Kidney (tissue), 14 donors: Measurements from ENCODE around the gene HTR6. TPM values are rescaled to one million over a fixed set of nuclear protein-coding genes. Genes with fewer than 3 reads are reported as not detected.

Experiments
- DNase-seq, 5 donors: peaks; one replicate each; pipeline ENCODE4 v3.0.0-alpha.2; 2013 to 2020
- FAIRE-seq: peaks from 2 replicates; lab custom pipeline; 2012; peaks lifted over from hg19 to GRCh38; lab: Jason Lieb, UNC
- H3K27ac ChIP-seq, 2 donors: one replicate each; pipeline ENCODE4 v1.7.0; 2013; ENCODE audit warnings: low read depth in 2 of 2, low read length in 2 of 2, inconsistent platforms in 1 of 2
- H3K27me3 ChIP-seq: one replicate; pipeline ENCODE4 v1.7.1; 2013; ENCODE audit warnings: low read length, inconsistent platforms; ENCODE audit not compliant: control insufficient read depth, insufficient read depth
- H3K36me3 ChIP-seq, 3 donors: one replicate each; pipeline versions ENCODE4 v1.7.0 to v1.7.1; 2013; ENCODE audit warnings: low read length in 3 of 3, control low read depth in 1 of 3, inconsistent platforms in 1 of 3; ENCODE audit not compliant: insufficient read depth in 3 of 3, control insufficient read depth in 2 of 3
- H3K4me1 ChIP-seq, 3 donors: one replicate each; pipeline versions ENCODE4 v1.7.0 to v1.7.1; 2013; ENCODE audit warnings: low read length in 3 of 3, inconsistent platforms in 1 of 3, low read depth in 1 of 3; ENCODE audit not compliant: control insufficient read depth in 2 of 3, insufficient read depth in 2 of 3
- H3K4me3 ChIP-seq, 3 donors: one replicate each; pipeline versions ENCODE4 v1.7.0 to v1.8.1; 2013; ENCODE audit warnings: low read length in 3 of 3, control low read depth in 1 of 3, inconsistent platforms in 1 of 3
- H3K9ac ChIP-seq, 3 donors: one replicate each; pipeline versions ENCODE4 v1.7.0 to v1.7.1; 2013; ENCODE audit warnings: low read length in 3 of 3, control low read depth in 1 of 3, inconsistent platforms in 1 of 3
- H3K9me3 ChIP-seq, 3 donors: one replicate each; pipeline versions ENCODE4 v1.7.0 to v1.7.1; 2013; ENCODE audit warnings: low read length in 3 of 3, control low read depth in 1 of 3, inconsistent platforms in 1 of 3; ENCODE audit not compliant: control insufficient read depth in 2 of 3, insufficient read depth in 1 of 3
- CTCF ChIP-seq: IDR thresholded peaks from 3 replicates; pipeline ENCODE4 v1.5.1; 2012; ENCODE audit warnings: mild to moderate bottlenecking, moderate library complexity, borderline replicate concordance; ENCODE audit not compliant: insufficient read depth; ENCODE audit errors: extremely low read depth
- intact Hi-C: fragments of 100-400 bp; cut with DNase I; formaldehyde crosslinking; loops from one replicate; pipeline ENCODE4 v1.11.1; 2022
- polyA plus RNA-seq: library from polyadenylated mRNA; stranded (reverse); fragments of 350-450 nt; fragmentation: Illumina TruSeq; extraction: RNeasy Lipid Tissue Mini Kit (QIAGEN cat#74804); gene quantifications from one replicate; pipeline ENCODE4 v1.2.3, GENCODE V29; 2014; ENCODE audit warnings: low read depth, low replicate concordance; ENCODE audit not compliant: insufficient read depth
- total RNA-seq: library from RNA; stranded (reverse); fragmentation: NEBNext Ultra II Directional; extraction: Animal tissue kit (Norgen Biotek cat#: 25700); gene quantifications from one replicate; pipeline ENCODE4 v1.2.1, GENCODE V29; 2021
- donor health status: control.
- donor health status: control.
- donor health status: control.
- donor health status: control.
- donor health status: control.
- donor health status: DM: yes; HTN: yes; CAD: no.
- donor health status: Normal renal cell carcinoma (clear cell type).

Gene HTR6
- total and polyA plus RNA-seq, 2 donors from 2014 or later, result not detected

GRCh38 chr1:19620786-19621185, 43.9 kb upstream of the HTR6 start:
- no peak for FAIRE-seq

GRCh38 chr1:19621274-19621950, 43.3 kb upstream of the HTR6 start:
- no peaks in the 10 kb centered on the region for H3K9me3 ChIP-seq
- FAIRE-seq (no peak), DNase-seq (no peak)
- H3K36me3 ChIP-seq, result peaks cover 0 to 8% (median 4%) of the 10 kb centered on the region in 3 donors
- H3K4me1 ChIP-seq, result peaks cover 3 to 41% (median 13%) of the 10 kb centered on the region in 3 donors
- H3K27ac ChIP-seq, result no peak overlapping the region
- H3K27me3 ChIP-seq, result no peaks in the 10 kb centered on the region
- TF ChIP-seq CTCF, result no peak
- H3K4me3 ChIP-seq, result no peak overlapping the region
- intact Hi-C loops, result no loop called here
- H3K9ac ChIP-seq, result no peak overlapping the region

More at GRCh38 chr1:19620786-19621185, 43.9 kb upstream of the HTR6 start:
- intact Hi-C loops, result no loop called here
- H3K4me3 ChIP-seq, result no peak overlapping the region
- H3K9me3 ChIP-seq, result no peaks in the 10 kb centered on the region
- H3K27ac ChIP-seq, result no peak overlapping the region
- no peak for TF ChIP-seq CTCF
- no peak overlapping the region for H3K9ac ChIP-seq
- no peak for DNase-seq
- H3K27me3 ChIP-seq, result no peaks in the 10 kb centered on the region
- H3K36me3 ChIP-seq, result peaks cover 0 to 6% (median 0%) of the 10 kb centered on the region in 3 donors
- peaks cover 3 to 43% (median 13%) of the 10 kb centered on the region in 3 donors for H3K4me1 ChIP-seq

GRCh38 chr1:19622204-19622603, 42.5 kb upstream of the HTR6 start:
- no peaks in the 10 kb centered on the region for H3K9me3 ChIP-seq
- TF ChIP-seq CTCF, result no peak
- H3K36me3 ChIP-seq, result peaks cover 0 to 12% (median 11%) of the 10 kb centered on the region in 3 donors
- DNase-seq, result no peak
- H3K27ac ChIP-seq, result no peak overlapping the region
- no peak overlapping the region for H3K9ac ChIP-seq
- no peak for FAIRE-seq
- no peaks in the 10 kb centered on the region for H3K27me3 ChIP-seq
- no peak overlapping the region for H3K4me3 ChIP-seq
- H3K4me1 ChIP-seq, result peaks cover 3 to 33% (median 11%) of the 10 kb centered on the region in 3 donors
- intact Hi-C loops, result no loop called here
